Limb (tissue), 2 donors: ENCODE measurements around the gene VEGFA.

Experiments used
- DNase-seq, 2 donors: peaks; one replicate each; pipeline ENCODE4 v3.0.0-alpha.2; 2016; ENCODE audit errors: extremely low spot score in 2 of 2

Gene VEGFA

DNA sequence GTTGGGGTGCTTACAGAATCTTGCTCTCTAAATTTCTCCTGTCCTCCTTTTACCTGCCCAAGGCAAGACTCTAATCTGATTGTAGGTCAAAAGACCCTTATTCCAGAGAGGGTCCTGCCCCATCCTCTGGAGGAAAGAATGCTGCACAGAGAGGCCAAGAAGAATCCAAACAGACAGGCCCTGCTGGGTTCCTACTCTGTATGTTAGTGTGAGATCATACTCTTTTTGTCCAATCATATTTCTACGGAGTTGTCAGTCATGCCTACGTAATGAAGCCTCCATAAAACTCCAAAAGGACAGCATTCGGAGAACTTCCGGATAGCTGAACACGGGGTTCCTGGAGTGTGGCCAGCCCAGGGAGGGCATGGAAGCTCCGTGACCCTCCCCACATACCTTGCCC lies 50.5 kb downstream of the VEGFA start:
- no peak for DNase-seq

- DNase-seq = no peak
These were observed 51.3 kb downstream of the VEGFA start for GRCh38 chr6:43821101-43821886.

DNA sequence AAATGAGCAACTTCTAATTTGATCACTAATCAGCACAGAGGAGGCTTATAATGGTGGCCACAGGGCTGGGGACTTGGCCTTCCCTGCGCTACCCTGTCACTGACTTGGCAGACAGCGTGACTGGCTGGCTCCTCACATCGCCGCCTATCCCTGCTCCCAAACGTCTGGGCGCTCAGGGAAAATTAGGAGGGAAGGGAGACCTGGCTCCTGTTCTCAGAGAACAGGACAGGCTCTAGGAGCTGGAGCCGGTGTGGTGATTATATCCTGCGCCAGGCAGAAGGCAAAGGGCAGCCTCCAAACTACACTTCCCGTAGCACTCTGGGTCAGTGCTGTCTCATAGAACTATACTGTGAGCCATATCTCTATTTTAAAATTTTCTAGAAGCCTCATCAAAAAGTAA lies 53.4 kb downstream of the VEGFA start:
- no peak for DNase-seq

GRCh38 chr6:43823879-43824702 lies 54.1 kb downstream of the VEGFA start:
- DNase-seq = no peak

DNA sequence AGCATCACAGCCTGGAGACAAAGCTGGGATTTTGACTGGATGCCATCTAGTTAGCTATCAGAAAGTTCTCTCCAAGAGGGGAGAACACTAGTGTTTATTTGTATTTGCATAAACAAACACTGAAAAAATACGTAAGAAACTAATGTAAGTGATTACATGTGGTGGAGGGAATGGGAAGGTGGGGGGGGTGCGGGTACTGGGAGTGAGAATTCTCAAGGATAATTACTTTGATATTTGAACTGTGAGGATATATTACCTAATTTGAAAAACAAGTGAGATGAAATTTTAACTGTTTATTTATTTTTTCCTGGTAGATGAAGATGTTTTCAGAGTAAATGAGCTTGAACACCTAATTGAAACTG lies 54.7 kb downstream of the VEGFA start:
- DNase-seq = no peak

- DNase-seq = no peak
These were observed 55.4 kb downstream of the VEGFA start for GRCh38 chr6:43825187-43826115.

DNA sequence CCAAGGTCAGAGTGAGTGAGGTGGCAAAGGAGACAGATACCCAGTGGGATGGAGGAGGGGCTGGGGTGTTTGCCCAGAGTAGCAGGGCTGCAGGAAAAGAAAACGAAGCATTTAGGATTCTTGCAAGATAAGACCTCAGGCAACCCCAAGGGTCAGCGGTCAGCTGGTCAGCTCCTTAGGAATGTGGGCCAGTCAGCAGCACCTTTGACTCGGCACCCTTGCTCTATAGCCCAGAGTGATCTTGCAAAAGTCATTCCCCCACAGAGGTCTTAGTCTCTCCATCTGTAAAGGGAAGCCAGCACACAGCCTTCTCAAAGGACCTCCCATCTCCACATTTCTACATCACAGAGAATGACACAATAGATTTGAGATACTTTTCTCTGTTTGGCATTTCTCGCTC lies 56.7 kb downstream of the VEGFA start:
- no peak for DNase-seq

DNA sequence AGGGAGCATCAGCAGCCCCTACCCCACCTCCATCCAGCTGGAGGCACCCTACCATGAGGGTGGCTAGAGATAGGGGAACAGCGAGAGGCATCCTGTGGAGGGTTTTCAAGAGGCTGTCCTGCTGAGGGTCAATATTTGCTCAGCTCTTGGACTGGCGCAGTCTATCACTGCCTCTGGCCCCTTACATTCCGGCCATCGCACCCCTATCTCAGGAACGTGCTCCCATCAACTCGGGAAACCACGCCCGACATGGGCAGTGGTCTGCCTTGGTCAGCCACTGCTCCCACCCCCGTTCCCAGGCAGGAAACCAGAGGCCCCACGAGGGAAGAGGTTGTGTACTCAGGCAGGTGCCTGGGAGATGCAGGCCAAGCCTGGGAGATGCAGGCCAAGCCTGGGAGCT lies 57.9 kb downstream of the VEGFA start:
- DNase-seq = no peak

DNA sequence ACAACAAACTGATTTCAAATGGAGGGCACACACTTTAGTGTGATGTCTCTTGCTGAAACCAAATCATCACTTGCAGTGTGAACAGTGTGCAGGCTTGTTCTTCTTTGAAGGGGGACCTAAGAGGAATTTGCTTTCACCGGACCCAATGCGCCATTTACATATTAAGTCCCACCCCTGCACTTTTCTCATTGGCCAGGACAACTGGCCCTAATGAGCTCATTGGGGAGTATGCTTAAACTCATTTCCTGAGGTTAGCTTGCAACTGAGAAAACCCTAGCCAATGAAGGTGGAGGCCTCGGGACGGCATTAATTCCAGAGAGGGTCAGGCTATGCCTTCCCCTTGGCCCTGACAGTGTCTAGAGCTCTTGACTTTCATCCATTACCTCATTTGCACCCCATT lies 58.7 kb downstream of the VEGFA start:
- DNase-seq = no peak

DNA sequence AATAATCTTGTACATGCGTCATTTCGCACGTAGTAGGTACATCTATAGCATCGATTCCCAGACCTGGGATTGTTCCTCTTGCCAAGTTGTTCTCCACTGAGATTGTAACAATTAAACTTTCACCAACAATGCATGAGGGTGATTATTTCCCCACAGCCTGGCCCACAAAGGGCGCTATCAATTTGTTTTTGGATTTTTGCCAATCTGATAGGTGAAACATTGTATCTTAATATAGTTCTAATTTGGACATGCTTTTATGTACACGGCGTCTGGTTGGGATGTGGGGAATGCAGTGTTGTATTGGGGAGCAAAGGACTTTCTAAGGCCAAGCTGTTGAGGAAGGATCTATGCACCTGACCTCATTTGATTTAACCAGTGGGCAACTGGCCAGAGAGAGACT lies 59.5 kb downstream of the VEGFA start:
- DNase-seq = no peak

DNA sequence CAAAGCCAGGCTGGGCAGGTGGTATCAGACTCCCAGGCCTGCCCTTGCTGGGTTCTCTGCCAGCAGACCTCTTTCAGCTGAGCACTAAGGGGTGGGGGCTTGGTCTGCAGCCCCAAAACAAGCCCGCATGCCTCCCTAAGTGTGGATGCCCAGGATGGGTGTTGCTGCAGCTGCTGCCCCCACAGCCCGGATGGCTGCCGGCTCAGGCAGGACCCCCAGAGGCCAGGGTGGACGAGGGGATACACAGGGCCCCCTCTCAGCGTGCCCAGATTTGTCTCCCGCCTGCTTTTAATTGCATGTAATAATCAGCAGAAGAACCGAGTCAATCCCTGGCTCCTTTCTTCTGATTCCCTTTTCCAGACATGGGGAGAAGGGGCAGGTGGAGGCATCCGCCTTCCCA lies 60.8 kb downstream of the VEGFA start:
- no peak for DNase-seq

GRCh38 chr6:43831191-43831590 lies 61.2 kb downstream of the VEGFA start:
- no peak for DNase-seq

DNA sequence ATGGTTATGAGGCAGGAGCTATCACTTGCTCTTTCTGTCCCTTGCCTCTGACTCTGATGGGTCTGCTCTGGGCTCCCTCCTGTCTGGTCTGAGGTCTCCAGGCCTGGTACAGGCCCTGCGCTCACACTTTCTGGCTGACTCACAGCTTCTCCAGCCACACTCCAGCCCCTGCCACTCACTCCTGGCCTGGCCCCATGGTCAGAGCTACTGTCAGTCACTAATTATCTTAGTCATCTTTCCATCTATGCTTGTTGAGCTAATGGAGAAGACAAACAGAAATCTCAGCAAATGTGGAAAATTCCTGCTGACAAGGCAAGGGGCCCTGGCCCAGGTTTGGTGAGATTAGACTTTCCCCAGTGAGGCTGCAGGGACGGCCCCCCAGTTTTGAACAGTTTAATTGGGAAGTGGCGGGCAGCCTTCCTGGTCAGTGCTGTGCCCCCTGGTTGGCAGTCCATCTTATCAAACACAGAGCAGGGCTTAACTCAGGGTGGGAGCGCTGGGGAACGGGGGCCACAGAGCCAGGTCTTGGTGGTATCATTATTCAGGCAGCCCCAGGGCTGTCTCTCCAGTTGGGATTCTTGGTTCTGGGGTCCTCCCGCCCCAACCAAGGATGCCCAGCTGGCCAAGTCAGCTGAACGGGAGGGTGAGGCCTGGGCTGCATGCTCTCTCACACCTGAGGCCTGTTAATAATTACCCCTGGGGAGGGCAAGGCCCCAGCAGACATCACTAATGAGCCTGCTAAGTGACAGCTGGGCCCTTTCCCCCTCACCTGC lies 63.4 kb downstream of the VEGFA start:
- no peak for DNase-seq

DNA sequence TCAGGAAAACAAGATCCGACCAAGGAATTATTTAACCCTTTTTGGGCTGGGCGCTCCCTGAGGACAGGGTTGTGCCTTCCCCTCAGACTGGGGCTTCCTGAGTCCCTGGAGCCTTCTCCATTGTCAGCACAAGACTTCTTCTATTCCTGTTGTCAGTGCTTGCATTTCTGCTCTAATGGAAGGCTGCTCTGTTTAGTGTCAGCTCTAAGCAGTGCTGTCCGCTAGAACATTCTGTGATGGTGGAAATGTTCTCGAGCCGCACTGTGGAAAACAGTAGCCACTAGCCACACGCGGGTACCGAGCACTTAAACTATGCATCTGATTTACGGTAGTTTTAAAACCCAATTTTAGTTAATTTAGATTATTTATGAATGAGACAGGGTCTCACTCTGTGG lies 64.0 kb downstream of the VEGFA start:
- DNase-seq = no peak

GRCh38 chr6:43834528-43835155 lies 64.6 kb downstream of the VEGFA start:
- DNase-seq = no peak

DNA sequence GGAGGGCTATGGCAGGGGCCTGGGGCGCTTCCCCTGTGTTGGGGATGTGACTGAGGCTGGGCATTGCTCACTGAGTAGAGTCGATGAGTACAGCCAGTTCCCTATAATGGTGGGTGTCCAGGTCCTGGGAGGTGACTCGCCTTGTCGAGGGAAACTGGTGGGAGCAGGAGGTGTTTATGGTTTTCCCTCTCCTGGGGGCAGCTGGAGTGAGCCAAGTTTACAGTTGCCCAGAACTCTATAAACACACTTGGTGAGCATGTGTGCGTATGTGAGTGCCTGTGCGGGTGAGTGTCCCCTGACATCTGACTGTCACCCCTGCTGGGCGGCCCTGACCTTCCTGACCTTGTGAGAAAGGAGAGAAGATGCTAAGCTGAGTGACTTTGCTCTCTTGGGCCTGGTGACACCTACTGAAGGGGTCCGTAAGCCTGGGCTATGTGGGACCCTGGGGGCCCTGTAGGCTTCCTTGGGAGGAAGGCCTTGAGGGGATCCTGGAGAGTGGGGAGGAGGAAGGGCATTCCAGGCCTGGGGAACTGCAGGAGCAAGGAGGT lies 65.9 kb downstream of the VEGFA start:
- no peak for DNase-seq
